ENCODE measurements around the gene BSND. TPM values are rescaled to one million over a fixed set of nuclear protein-coding genes. Genes with fewer than 3 reads are reported as not detected.

BSND gene
- total and polyA plus RNA-seq, 9 donors = 0.10 to 0.46 (median 0.10) TPM; not detected in 6

DNA sequence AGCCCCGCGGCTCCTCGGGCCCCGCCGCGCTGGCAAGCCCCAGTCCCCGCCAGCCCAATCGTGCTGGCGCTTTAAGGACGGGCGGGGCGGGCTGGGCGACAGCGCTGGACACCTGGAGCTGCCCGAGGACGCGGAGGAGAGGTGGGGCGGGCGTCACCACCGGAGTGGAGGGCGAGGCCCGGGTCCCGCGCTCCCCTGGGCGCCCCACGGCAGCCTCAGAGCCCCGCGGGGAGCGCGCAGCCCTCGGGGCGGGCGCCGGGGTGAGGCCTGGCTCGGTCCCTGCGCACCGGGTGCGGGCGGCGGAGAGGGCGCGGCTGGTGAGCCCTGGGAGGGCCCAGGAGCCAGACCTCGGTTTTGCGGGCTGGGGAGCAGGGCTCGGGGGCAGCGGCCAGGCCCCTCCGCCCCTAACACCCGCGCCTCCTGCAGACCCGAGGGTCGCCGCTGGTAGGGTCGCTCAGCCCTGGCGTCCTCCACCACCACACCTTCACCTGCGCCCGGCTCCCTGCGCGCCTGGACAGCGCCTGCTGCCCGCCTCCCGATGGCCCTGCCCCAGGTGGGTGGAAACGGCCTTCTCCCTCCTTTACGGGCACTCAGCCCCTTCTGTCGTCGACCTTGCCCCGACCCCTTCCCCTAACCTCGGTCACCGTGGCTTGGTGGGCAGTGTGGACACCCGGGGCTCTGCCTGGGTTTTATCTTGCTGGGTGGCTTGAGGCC lies 18.0 kb upstream of the BSND start, which contains the start of gene TMEM61:
TSS of gene TMEM61 (plus strand) at position 101 of the 714 bp plus-strand sequence. CDS start at position 539, 438 bp downstream.
- H3K27ac ChIP-seq = no peak within 1 kb of the TSS
- 11 to 31% (median 14%) methylated on average over 28 to 69 of the region's 69 CpGs for WGBS, 3 donors
- no peaks in the 10 kb centered on the region for H3K4me1 ChIP-seq (ENCODE audit: insufficient read depth)
- no peak for TF ChIP-seq EP300 (IDR thresholded peaks at IDR 0.05)
- TF ChIP-seq, protein P1, sequence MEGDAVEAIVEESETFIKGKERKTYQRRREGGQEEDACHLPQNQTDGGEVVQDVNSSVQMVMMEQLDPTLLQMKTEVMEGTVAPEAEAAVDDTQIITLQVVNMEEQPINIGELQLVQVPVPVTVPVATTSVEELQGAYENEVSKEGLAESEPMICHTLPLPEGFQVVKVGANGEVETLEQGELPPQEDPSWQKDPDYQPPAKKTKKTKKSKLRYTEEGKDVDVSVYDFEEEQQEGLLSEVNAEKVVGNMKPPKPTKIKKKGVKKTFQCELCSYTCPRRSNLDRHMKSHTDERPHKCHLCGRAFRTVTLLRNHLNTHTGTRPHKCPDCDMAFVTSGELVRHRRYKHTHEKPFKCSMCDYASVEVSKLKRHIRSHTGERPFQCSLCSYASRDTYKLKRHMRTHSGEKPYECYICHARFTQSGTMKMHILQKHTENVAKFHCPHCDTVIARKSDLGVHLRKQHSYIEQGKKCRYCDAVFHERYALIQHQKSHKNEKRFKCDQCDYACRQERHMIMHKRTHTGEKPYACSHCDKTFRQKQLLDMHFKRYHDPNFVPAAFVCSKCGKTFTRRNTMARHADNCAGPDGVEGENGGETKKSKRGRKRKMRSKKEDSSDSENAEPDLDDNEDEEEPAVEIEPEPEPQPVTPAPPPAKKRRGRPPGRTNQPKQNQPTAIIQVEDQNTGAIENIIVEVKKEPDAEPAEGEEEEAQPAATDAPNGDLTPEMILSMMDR (IDR thresholded peaks at IDR 0.05) = no peak
- TF ChIP-seq POLR2A (IDR thresholded peaks at IDR 0.05) = no peak
- DNase-seq = no peak
- H3K9me3 ChIP-seq = no peaks in the 10 kb centered on the region
- no peaks in the 10 kb centered on the region for H3K36me3 ChIP-seq
- H3K27me3 ChIP-seq = no peaks in the 10 kb centered on the region
- intact Hi-C loops (cut with DNase I) = no loop called here
- peak within 1 kb of the TSS; percentile 16 for H3K4me3 ChIP-seq

DNA sequence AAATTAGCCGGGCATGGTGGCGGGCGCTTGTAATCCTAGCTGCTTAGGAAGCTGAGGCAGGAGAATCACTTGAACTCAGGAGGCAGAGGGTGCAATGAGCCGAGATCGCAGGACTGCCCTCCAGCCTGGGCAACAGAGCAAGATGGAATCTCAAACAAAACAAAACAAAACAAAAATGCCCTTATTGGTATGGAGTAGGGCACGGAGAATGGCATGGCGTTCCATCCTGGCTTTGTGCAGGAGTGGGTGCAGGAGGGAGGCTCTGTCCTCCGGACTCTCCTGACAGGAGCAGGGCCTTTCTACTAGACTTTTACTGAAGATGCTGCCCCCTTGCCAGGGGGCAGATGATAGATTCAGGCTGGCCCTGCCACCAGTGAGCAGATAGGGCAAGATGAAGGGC lies 17.3 kb upstream of the BSND start:
- Histone ChIP-seq H3K27ac (no peak overlapping the region), H3K27me3 (no peaks in the 10 kb centered on the region), H3K4me1 (ENCODE audit: insufficient read depth) (no peaks in the 10 kb centered on the region), H3K4me3 (no peak overlapping the region), H3K9me3 (no peaks in the 10 kb centered on the region), H3K36me3 (no peaks in the 10 kb centered on the region)
- no peak for DNase-seq
- 91 to 94% (median 92%) methylated on average over 8 of the region's 8 CpGs for WGBS, 3 donors
- TF ChIP-seq POLR2A (IDR thresholded peaks at IDR 0.05) (no peak), EP300 (IDR thresholded peaks at IDR 0.05) (no peak)
- TF ChIP-seq, protein P1 (IDR thresholded peaks at IDR 0.05) = no peak
- intact Hi-C loops (cut with DNase I) = no loop called here

DNA sequence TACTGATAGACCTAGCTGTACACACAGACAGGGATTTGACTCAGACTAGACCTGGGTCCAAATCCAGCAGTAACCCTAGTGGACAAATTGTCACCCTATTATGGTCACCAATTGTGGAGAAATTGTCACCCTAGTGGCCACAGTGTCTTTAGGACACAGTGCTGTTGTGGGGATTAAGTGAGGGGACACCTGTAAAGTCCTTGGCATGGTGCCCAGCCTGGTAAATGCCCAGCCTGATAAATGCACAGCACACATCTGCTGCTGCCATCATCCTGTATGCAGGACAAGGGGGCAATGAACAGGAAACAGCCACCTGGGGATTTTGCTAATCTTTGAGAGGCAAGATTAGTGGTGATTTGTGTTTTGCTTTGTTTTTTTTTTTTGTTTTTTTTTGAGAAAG lies 16.0 kb upstream of the BSND start:
- no peak for DNase-seq
- H3K4me3 ChIP-seq = no peak overlapping the region
- H3K9me3 ChIP-seq = no peaks in the 10 kb centered on the region
- TF ChIP-seq EP300 (IDR thresholded peaks at IDR 0.05) (no peak), POLR2A (IDR thresholded peaks at IDR 0.05) (no peak)
- TF ChIP-seq, protein P1 (IDR thresholded peaks at IDR 0.05) = no peak
- no peaks in the 10 kb centered on the region for H3K36me3 ChIP-seq
- H3K27me3 ChIP-seq = no peaks in the 10 kb centered on the region
- intact Hi-C loops (cut with DNase I) = no loop called here
- no peaks in the 10 kb centered on the region for H3K4me1 ChIP-seq (ENCODE audit: insufficient read depth)
- no peak overlapping the region for H3K27ac ChIP-seq

DNA sequence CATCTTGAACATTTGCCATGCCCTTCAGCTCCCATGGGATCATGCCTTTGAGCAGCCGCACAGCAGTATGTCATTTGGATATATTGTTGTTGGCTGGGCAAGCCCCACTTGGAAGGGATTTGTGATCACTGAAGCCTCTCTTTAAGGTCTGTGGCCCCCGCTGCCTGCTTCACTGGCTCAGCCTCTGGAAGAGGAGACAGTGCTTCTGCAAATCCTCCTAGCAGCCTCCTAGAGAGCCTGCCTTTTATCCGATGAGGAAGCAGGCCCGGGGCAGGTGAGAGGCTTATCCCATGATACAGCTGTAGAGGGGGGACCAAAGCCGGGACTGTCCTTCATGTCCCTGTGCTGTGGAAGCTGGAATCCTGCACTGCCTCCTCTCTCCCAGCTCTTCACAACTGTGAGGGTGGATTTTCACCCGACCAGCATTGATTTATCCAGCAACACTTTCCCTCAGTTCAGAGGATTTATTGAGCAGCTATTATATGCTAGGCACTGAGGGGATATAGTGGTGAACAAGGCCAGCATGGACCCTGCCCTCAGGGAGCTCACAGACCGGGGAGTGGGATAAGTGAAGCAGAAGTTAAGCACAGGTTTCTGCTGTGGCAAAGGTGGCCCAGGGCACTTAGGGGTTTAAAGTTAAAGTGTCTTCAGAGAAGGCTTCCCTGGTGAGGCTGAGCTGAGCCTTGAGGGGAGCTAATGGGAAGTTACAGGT lies 14.4 kb upstream of the BSND start:
- Histone ChIP-seq H3K36me3 (no peaks in the 10 kb centered on the region), H3K27ac (no peak overlapping the region), H3K9me3 (no peaks in the 10 kb centered on the region), H3K4me3 (no peak overlapping the region), H3K4me1 (ENCODE audit: insufficient read depth) (no peaks in the 10 kb centered on the region), H3K27me3 (no peaks in the 10 kb centered on the region)
- intact Hi-C loops (cut with DNase I) = no loop called here
- 45 to 57% (median 52%) methylated on average over 7 of the region's 7 CpGs for WGBS, 3 donors
- no peak for TF ChIP-seq EP300 (IDR thresholded peaks at IDR 0.05)
- TF ChIP-seq, protein P1 (IDR thresholded peaks at IDR 0.05) = no peak
- no peak for TF ChIP-seq POLR2A (IDR thresholded peaks at IDR 0.05)
- DNase-seq = no peak

Measured in ovary (tissue), 9 donors.